Fibroblast of lung (primary cell): Measurements from ENCODE around the gene VWA8.

Source experiments
- CTCF ChIP-seq, 2 donors: IDR thresholded peaks in 1 of 2; conservative IDR thresholded peaks in 1 of 2; 1 replicate in 1 of 2; 2 replicates in 1 of 2; pipeline ENCODE4 v1.5.1; 2011 to 2012; ENCODE audit warnings: low read length in 2 of 2, control low read depth in 1 of 2, inconsistent platforms in 1 of 2, low read depth in 1 of 2, mild to moderate bottlenecking in 1 of 2
- EZH2 ChIP-seq: IDR thresholded peaks from 2 replicates; pipeline ENCODE4 v1.5.1; 2012; ENCODE audit warnings: low read length, control low read depth, mild to moderate bottlenecking; ENCODE audit errors: missing control alignments

DNA sequence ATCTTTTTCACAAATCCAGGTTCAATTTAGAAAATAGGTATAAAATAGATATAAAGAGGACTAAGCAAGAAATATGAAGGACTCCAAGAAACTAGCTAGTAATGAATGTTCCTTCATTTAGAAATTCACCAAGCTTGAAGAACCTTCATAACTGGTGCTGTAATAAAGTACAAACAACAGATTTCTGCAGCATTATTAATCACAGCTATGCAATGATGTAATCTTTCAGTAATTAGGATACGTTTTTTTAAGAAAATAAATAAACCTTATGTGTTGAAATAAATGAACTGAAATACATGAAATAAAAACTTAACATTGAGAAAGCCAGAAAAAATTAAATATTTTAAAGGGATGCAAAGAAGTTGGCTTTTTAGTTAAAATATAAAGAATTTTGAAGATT is 267.5 kb downstream of the VWA8 start:
- TF ChIP-seq CTCF (conservative IDR thresholded peaks at IDR 0.05 in 1 of 2, IDR thresholded peaks at IDR 0.05 in 1 of 2; ENCODE audit: low read depth in 1 of 2, low read length in 2 of 2) (no peak), EZH2 (no peak)
